ENCODE measurements around the gene CASKIN2.

Gene CASKIN2

GRCh38 chr17:75514299-75514918, 928 bp downstream of the CASKIN2 start:
- H3K4me1 ChIP-seq (ENCODE audit: control insufficient read depth in 5 of 5, insufficient read depth in 5 of 5, low read length in 5 of 5): peaks cover 5 to 72% (median 55%) of the 10 kb centered on the region in 5 donors
- H3K9me3 ChIP-seq (ENCODE audit: control insufficient read depth in 5 of 5, low read length in 5 of 5): no peaks in the 10 kb centered on the region
- H3K27me3 ChIP-seq (ENCODE audit: control insufficient read depth in 5 of 5, insufficient read depth in 4 of 5, low read length in 5 of 5): no peaks in the 10 kb centered on the region
- peak overlapping the region; percentile 78 to 92 (median 81) for H3K4me3 ChIP-seq (ENCODE audit: low read depth in 1 of 5, low read length in 5 of 5)
- H3K9ac ChIP-seq (ENCODE audit: low read length in 5 of 5): peak overlapping the region; percentile 63 to 93 (median 85)
- H3K36me3 ChIP-seq (ENCODE audit: control insufficient read depth in 5 of 5, insufficient read depth in 5 of 5, low read length in 5 of 5): peaks cover 0 to 25% (median 7%) of the 10 kb centered on the region in 5 donors
- peak overlapping the region; percentile 79 for H3K27ac ChIP-seq (ENCODE audit: low read depth, low read length)

- Histone ChIP-seq H3K4me1 (ENCODE audit: control insufficient read depth in 5 of 5, insufficient read depth in 5 of 5, low read length in 5 of 5) (peaks cover 5 to 80% (median 62%) of the 10 kb centered on the region in 5 donors), H3K9ac (ENCODE audit: low read length in 5 of 5) (peak overlapping the region in 4 of 5 donors; percentile 56 to 93 (median 86)), H3K27ac (ENCODE audit: low read depth, low read length) (peak overlapping the region; percentile 79), H3K4me3 (ENCODE audit: low read depth in 1 of 5, low read length in 5 of 5) (peak overlapping the region; percentile 62 to 92 (median 81)), H3K27me3 (ENCODE audit: control insufficient read depth in 5 of 5, insufficient read depth in 4 of 5, low read length in 5 of 5) (no peaks in the 10 kb centered on the region), H3K36me3 (ENCODE audit: control insufficient read depth in 5 of 5, insufficient read depth in 5 of 5, low read length in 5 of 5) (peaks cover 0 to 28% (median 11%) of the 10 kb centered on the region in 5 donors), H3K9me3 (ENCODE audit: control insufficient read depth in 5 of 5, low read length in 5 of 5) (no peaks in the 10 kb centered on the region)
Measured at GRCh38 chr17:75513641-75514000, 1.7 kb downstream of the CASKIN2 start.

- H3K9me3 ChIP-seq (ENCODE audit: control insufficient read depth in 5 of 5, low read length in 5 of 5): no peaks in the 10 kb centered on the region
- H3K27ac ChIP-seq (ENCODE audit: low read depth, low read length): peak overlapping the region; percentile 79
- peak overlapping the region; percentile 62 to 92 (median 81) for H3K4me3 ChIP-seq (ENCODE audit: low read depth in 1 of 5, low read length in 5 of 5)
- peak overlapping the region in 3 of 5 donors; percentile 56 to 88 (median 58) for H3K9ac ChIP-seq (ENCODE audit: low read length in 5 of 5)
- peaks cover 0 to 33% (median 13%) of the 10 kb centered on the region in 5 donors for H3K36me3 ChIP-seq (ENCODE audit: control insufficient read depth in 5 of 5, insufficient read depth in 5 of 5, low read length in 5 of 5)
- H3K27me3 ChIP-seq (ENCODE audit: control insufficient read depth in 5 of 5, insufficient read depth in 4 of 5, low read length in 5 of 5): no peaks in the 10 kb centered on the region
- peaks cover 5 to 86% (median 67%) of the 10 kb centered on the region in 5 donors for H3K4me1 ChIP-seq (ENCODE audit: control insufficient read depth in 5 of 5, insufficient read depth in 5 of 5, low read length in 5 of 5)
Measured at GRCh38 chr17:75512926-75513640, 2.3 kb downstream of the CASKIN2 start.

GRCh38 chr17:75511610-75512575, 3.4 kb downstream of the CASKIN2 start:
- H3K36me3 ChIP-seq (ENCODE audit: control insufficient read depth in 5 of 5, insufficient read depth in 5 of 5, low read length in 5 of 5): peaks cover 0 to 41% (median 19%) of the 10 kb centered on the region in 5 donors
- peaks cover 5 to 78% (median 57%) of the 10 kb centered on the region in 5 donors for H3K4me1 ChIP-seq (ENCODE audit: control insufficient read depth in 5 of 5, insufficient read depth in 5 of 5, low read length in 5 of 5)
- peak overlapping the region; percentile 79 for H3K27ac ChIP-seq (ENCODE audit: low read depth, low read length)
- H3K4me3 ChIP-seq (ENCODE audit: low read depth in 1 of 5, low read length in 5 of 5): peak overlapping the region in 4 of 5 donors; percentile 36 to 83 (median 80)
- no peaks in the 10 kb centered on the region for H3K9me3 ChIP-seq (ENCODE audit: control insufficient read depth in 5 of 5, low read length in 5 of 5)
- no peaks in the 10 kb centered on the region for H3K27me3 ChIP-seq (ENCODE audit: control insufficient read depth in 5 of 5, insufficient read depth in 4 of 5, low read length in 5 of 5)
- H3K9ac ChIP-seq (ENCODE audit: low read length in 5 of 5): peak overlapping the region; percentile 29 to 73 (median 48)

- H3K27ac ChIP-seq (ENCODE audit: low read depth, low read length): peak overlapping the region; percentile 79
- no peaks in the 10 kb centered on the region for H3K9me3 ChIP-seq (ENCODE audit: control insufficient read depth in 5 of 5, low read length in 5 of 5)
- no peaks in the 10 kb centered on the region for H3K27me3 ChIP-seq (ENCODE audit: control insufficient read depth in 5 of 5, insufficient read depth in 4 of 5, low read length in 5 of 5)
- peaks cover 0 to 47% (median 25%) of the 10 kb centered on the region in 5 donors for H3K36me3 ChIP-seq (ENCODE audit: control insufficient read depth in 5 of 5, insufficient read depth in 5 of 5, low read length in 5 of 5)
- H3K4me1 ChIP-seq (ENCODE audit: control insufficient read depth in 5 of 5, insufficient read depth in 5 of 5, low read length in 5 of 5): peaks cover 5 to 76% (median 54%) of the 10 kb centered on the region in 5 donors
- peak overlapping the region in 4 of 5 donors; percentile 29 to 83 (median 80) for H3K4me3 ChIP-seq (ENCODE audit: low read depth in 1 of 5, low read length in 5 of 5)
- H3K9ac ChIP-seq (ENCODE audit: low read length in 5 of 5): peak overlapping the region in 3 of 5 donors; percentile 29 to 73 (median 55)
Measured at GRCh38 chr17:75511270-75511609, 4.1 kb downstream of the CASKIN2 start.

GRCh38 chr17:75509528-75510258, 5.6 kb downstream of the CASKIN2 start:
- peaks cover 0 to 63% (median 41%) of the 10 kb centered on the region in 5 donors for H3K36me3 ChIP-seq (ENCODE audit: control insufficient read depth in 5 of 5, insufficient read depth in 5 of 5, low read length in 5 of 5)
- peak overlapping the region in 4 of 5 donors; percentile 38 to 57 (median 50) for H3K4me3 ChIP-seq (ENCODE audit: low read depth in 1 of 5, low read length in 5 of 5)

GRCh38 chr17:75508931-75509361, 6.4 kb downstream of the CASKIN2 start:
- no peaks in the 10 kb centered on the region for H3K27me3 ChIP-seq (ENCODE audit: control insufficient read depth in 5 of 5, insufficient read depth in 4 of 5, low read length in 5 of 5)
- H3K9me3 ChIP-seq (ENCODE audit: control insufficient read depth in 5 of 5, low read length in 5 of 5): no peaks in the 10 kb centered on the region
- H3K4me1 ChIP-seq (ENCODE audit: control insufficient read depth in 5 of 5, insufficient read depth in 5 of 5, low read length in 5 of 5): peaks cover 2 to 80% (median 36%) of the 10 kb centered on the region in 5 donors
- peak overlapping the region in 3 of 5 donors; percentile 38 to 57 (median 53) for H3K4me3 ChIP-seq (ENCODE audit: low read depth in 1 of 5, low read length in 5 of 5)
- peak overlapping the region in 4 of 5 donors; percentile 13 to 60 (median 24) for H3K9ac ChIP-seq (ENCODE audit: low read length in 5 of 5)
- H3K36me3 ChIP-seq (ENCODE audit: control insufficient read depth in 5 of 5, insufficient read depth in 5 of 5, low read length in 5 of 5): peaks cover 0 to 70% (median 48%) of the 10 kb centered on the region in 5 donors
- peak overlapping the region; percentile 80 for H3K27ac ChIP-seq (ENCODE audit: low read depth, low read length)

More at GRCh38 chr17:75509528-75510258, 5.6 kb downstream of the CASKIN2 start:
- peak overlapping the region; percentile 80 for H3K27ac ChIP-seq (ENCODE audit: low read depth, low read length)
- H3K9me3 ChIP-seq (ENCODE audit: control insufficient read depth in 5 of 5, low read length in 5 of 5): no peaks in the 10 kb centered on the region
- peaks cover 5 to 81% (median 43%) of the 10 kb centered on the region in 5 donors for H3K4me1 ChIP-seq (ENCODE audit: control insufficient read depth in 5 of 5, insufficient read depth in 5 of 5, low read length in 5 of 5)
- peak overlapping the region in 2 of 5 donors; percentile 13 to 60 for H3K9ac ChIP-seq (ENCODE audit: low read length in 5 of 5)
- H3K27me3 ChIP-seq (ENCODE audit: control insufficient read depth in 5 of 5, insufficient read depth in 4 of 5, low read length in 5 of 5): no peaks in the 10 kb centered on the region

- Histone ChIP-seq H3K27ac (ENCODE audit: low read depth, low read length) (peak overlapping the region; percentile 80), H3K4me3 (ENCODE audit: low read depth in 1 of 5, low read length in 5 of 5) (no peak overlapping the region), H3K9me3 (ENCODE audit: control insufficient read depth in 5 of 5, low read length in 5 of 5) (no peaks in the 10 kb centered on the region), H3K36me3 (ENCODE audit: control insufficient read depth in 5 of 5, insufficient read depth in 5 of 5, low read length in 5 of 5) (peaks cover 0 to 69% (median 50%) of the 10 kb centered on the region in 5 donors), H3K9ac (ENCODE audit: low read length in 5 of 5) (peak overlapping the region in 2 of 5 donors; percentile 26 to 60), H3K4me1 (ENCODE audit: control insufficient read depth in 5 of 5, insufficient read depth in 5 of 5, low read length in 5 of 5) (peaks cover 0 to 72% (median 28%) of the 10 kb centered on the region in 5 donors), H3K27me3 (ENCODE audit: control insufficient read depth in 5 of 5, insufficient read depth in 4 of 5, low read length in 5 of 5) (no peaks in the 10 kb centered on the region)
Measured at GRCh38 chr17:75507733-75508719, 7.3 kb downstream of the CASKIN2 start.
